ENCODE results near the gene TESMIN.

TESMIN gene

DNA sequence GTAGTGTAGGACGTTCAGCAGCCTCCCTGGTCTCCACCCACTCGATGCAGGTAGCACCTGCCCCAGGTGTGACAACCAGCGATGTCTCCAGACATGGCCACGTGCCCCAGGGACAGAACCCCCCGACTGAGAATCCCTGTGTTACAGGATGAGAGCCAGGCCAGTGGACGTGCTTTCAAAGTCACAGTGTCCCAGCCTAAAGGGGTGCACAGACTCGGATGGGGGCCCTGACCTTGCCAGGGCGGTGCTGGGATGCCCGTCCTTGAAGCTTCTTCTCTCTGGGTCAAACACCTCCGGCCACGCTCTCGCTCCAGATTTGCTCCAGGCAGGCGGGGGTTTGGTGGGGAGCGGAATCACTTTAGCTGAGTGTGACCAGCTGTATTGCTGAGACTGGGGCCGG, 90.3 kb downstream of the TESMIN start:
- Histone ChIP-seq H3K9me3 (ENCODE audit: severe bottlenecking) (no peaks in the 10 kb centered on the region), H3K27me3 (ENCODE audit: insufficient read depth, low read depth, severe bottlenecking) (no peaks in the 10 kb centered on the region), H3K27ac (no peak overlapping the region), H3K36me3 (no peaks in the 10 kb centered on the region), H3K4me3 (ENCODE audit: low read depth, low read length) (no peak overlapping the region)
- TF ChIP-seq, protein P1, sequence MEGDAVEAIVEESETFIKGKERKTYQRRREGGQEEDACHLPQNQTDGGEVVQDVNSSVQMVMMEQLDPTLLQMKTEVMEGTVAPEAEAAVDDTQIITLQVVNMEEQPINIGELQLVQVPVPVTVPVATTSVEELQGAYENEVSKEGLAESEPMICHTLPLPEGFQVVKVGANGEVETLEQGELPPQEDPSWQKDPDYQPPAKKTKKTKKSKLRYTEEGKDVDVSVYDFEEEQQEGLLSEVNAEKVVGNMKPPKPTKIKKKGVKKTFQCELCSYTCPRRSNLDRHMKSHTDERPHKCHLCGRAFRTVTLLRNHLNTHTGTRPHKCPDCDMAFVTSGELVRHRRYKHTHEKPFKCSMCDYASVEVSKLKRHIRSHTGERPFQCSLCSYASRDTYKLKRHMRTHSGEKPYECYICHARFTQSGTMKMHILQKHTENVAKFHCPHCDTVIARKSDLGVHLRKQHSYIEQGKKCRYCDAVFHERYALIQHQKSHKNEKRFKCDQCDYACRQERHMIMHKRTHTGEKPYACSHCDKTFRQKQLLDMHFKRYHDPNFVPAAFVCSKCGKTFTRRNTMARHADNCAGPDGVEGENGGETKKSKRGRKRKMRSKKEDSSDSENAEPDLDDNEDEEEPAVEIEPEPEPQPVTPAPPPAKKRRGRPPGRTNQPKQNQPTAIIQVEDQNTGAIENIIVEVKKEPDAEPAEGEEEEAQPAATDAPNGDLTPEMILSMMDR (IDR thresholded peaks at IDR 0.05; ENCODE audit: low read depth, low read length): no peak
- DNase-seq: no peak

GRCh38 chr11:68660066-68660810, 91.1 kb downstream of the TESMIN start:
- Histone ChIP-seq H3K9me3 (ENCODE audit: severe bottlenecking) (no peaks in the 10 kb centered on the region), H3K27ac (no peak overlapping the region), H3K36me3 (no peaks in the 10 kb centered on the region), H3K27me3 (ENCODE audit: insufficient read depth, low read depth, severe bottlenecking) (no peaks in the 10 kb centered on the region), H3K4me3 (ENCODE audit: low read depth, low read length) (no peak overlapping the region)
- TF ChIP-seq, protein P1 (IDR thresholded peaks at IDR 0.05; ENCODE audit: low read depth, low read length): no peak
- DNase-seq: no peak

- Histone ChIP-seq H3K27me3 (ENCODE audit: insufficient read depth, low read depth, severe bottlenecking) (no peaks in the 10 kb centered on the region), H3K9me3 (ENCODE audit: severe bottlenecking) (peaks cover 6% of the 10 kb centered on the region), H3K27ac (no peak overlapping the region), H3K4me3 (ENCODE audit: low read depth, low read length) (no peak overlapping the region), H3K36me3 (no peaks in the 10 kb centered on the region)
- TF ChIP-seq, protein P1 (IDR thresholded peaks at IDR 0.05; ENCODE audit: low read depth, low read length): no peak
- no peak for DNase-seq
Observed at GRCh38 chr11:68659158-68659921, 92.0 kb downstream of the TESMIN start.

DNA sequence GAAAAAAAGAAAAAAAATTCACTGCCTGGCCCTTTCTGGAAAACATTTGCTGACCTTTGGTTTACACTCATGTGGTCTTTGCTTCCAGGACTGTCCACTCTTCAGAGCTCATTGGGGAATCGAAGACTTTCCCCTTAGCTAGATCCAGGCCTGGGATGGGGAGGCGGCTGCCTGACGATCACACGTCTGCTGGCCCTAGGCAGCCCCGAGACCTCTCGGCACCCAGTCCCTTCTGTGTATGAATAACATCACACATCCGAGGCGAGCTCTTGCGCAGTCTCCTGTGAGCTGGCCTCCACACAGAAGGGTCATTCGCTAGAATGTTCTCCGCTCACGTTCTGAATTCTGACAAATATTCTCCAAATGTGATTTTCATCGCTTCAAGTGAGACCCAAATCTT, 92.7 kb downstream of the TESMIN start:
- Histone ChIP-seq H3K27me3 (ENCODE audit: insufficient read depth, low read depth, severe bottlenecking) (no peaks in the 10 kb centered on the region), H3K4me3 (ENCODE audit: low read depth, low read length) (no peak overlapping the region), H3K36me3 (no peaks in the 10 kb centered on the region), H3K27ac (no peak overlapping the region), H3K9me3 (ENCODE audit: severe bottlenecking) (peaks cover 6% of the 10 kb centered on the region)
- DNase-seq: no peak
- TF ChIP-seq, protein P1 (IDR thresholded peaks at IDR 0.05; ENCODE audit: low read depth, low read length): no peak

- no peaks in the 10 kb centered on the region for H3K27me3 ChIP-seq (ENCODE audit: insufficient read depth, low read depth, severe bottlenecking)
- no peak overlapping the region for H3K4me3 ChIP-seq (ENCODE audit: low read depth, low read length)
- TF ChIP-seq, protein P1 (IDR thresholded peaks at IDR 0.05; ENCODE audit: low read depth, low read length): no peak
- no peak for DNase-seq
- H3K9me3 ChIP-seq (ENCODE audit: severe bottlenecking): peaks cover 6% of the 10 kb centered on the region
- no peak overlapping the region for H3K27ac ChIP-seq
- no peaks in the 10 kb centered on the region for H3K36me3 ChIP-seq
Observed at GRCh38 chr11:68658097-68658496, 93.2 kb downstream of the TESMIN start.

Data from WERI-Rb-1 (cell line).